Measurements from ENCODE around the gene NANOGP8. TPM values are rescaled to one million over a fixed set of nuclear protein-coding genes. Genes with fewer than 3 reads are reported as not detected.

NANOGP8 gene
- polyA plus RNA-seq, 1 donor from 2014 or later = not detected

GRCh38 chr15:35118960-35119359 lies 33.9 kb upstream of the NANOGP8 start:
- H3K36me3 ChIP-seq (ENCODE audit: insufficient read depth, low read length) = no peaks in the 10 kb centered on the region
- H3K79me2 ChIP-seq (replicated peaks; ENCODE audit: insufficient read depth, low read length) = no peaks in the 10 kb centered on the region
- H3K4me2 ChIP-seq (ENCODE audit: low read length) = no peak overlapping the region
- H3K9ac ChIP-seq (ENCODE audit: low read length) = no peak overlapping the region
- H2AFZ ChIP-seq (ENCODE audit: low read depth, low read length) = no peak overlapping the region
- no peaks in the 10 kb centered on the region for H3K27me3 ChIP-seq (ENCODE audit: insufficient read depth, low read depth, low read length)
- no peaks in the 10 kb centered on the region for H3F3A ChIP-seq (ENCODE audit: insufficient read depth, low read length, poor library complexity, severe bottlenecking)
- no peaks in the 10 kb centered on the region for H4K20me1 ChIP-seq (ENCODE audit: insufficient read depth)
- no peak for TF ChIP-seq CTCF (IDR thresholded peaks at IDR 0.05; ENCODE audit: poor library complexity, severe bottlenecking)
- no peak for TF ChIP-seq SMC3 (conservative IDR thresholded peaks at IDR 0.05; ENCODE audit: poor library complexity)
- TF ChIP-seq POLR2AphosphoS5 (IDR thresholded peaks at IDR 0.05) = no peak
- TF ChIP-seq EP300 (conservative IDR thresholded peaks at IDR 0.05; ENCODE audit: poor library complexity, severe bottlenecking) = no peak
- TF ChIP-seq REST (IDR thresholded peaks at IDR 0.05; ENCODE audit: borderline replicate concordance) = no peak
- TF ChIP-seq EZH2 (IDR thresholded peaks at IDR 0.05; ENCODE audit: borderline replicate concordance, insufficient read depth, low read length, poor library complexity, severe bottlenecking) = no peak
- no peak for TF ChIP-seq MXI1 (conservative IDR thresholded peaks at IDR 0.05; ENCODE audit: poor library complexity, severe bottlenecking)
- TF ChIP-seq TAF1 (IDR thresholded peaks at IDR 0.05; ENCODE audit: low read depth) = no peak
- TF ChIP-seq RAD21 (conservative IDR thresholded peaks at IDR 0.05) = no peak
- no peaks in the 10 kb centered on the region for H3K9me2 ChIP-seq (ENCODE audit: insufficient read depth, low read length)
- no peak overlapping the region for H3K4me3 ChIP-seq (ENCODE audit: low read length)
- no peak overlapping the region for H3K27ac ChIP-seq (ENCODE audit: low read length)
- H3K9me3 ChIP-seq (ENCODE audit: low read length) = no peaks in the 10 kb centered on the region

GRCh38 chr15:35117543-35118265 lies 32.6 kb upstream of the NANOGP8 start:
- TF ChIP-seq TAF1 (IDR thresholded peaks at IDR 0.05; ENCODE audit: low read depth) (no peak), SMC3 (conservative IDR thresholded peaks at IDR 0.05; ENCODE audit: poor library complexity) (no peak), EP300 (conservative IDR thresholded peaks at IDR 0.05; ENCODE audit: poor library complexity, severe bottlenecking) (no peak), POLR2AphosphoS5 (IDR thresholded peaks at IDR 0.05) (no peak), CTCF (IDR thresholded peaks at IDR 0.05; ENCODE audit: poor library complexity, severe bottlenecking) (no peak), MXI1 (conservative IDR thresholded peaks at IDR 0.05; ENCODE audit: poor library complexity, severe bottlenecking) (no peak), REST (IDR thresholded peaks at IDR 0.05; ENCODE audit: borderline replicate concordance) (no peak), RAD21 (conservative IDR thresholded peaks at IDR 0.05) (no peak), EZH2 (IDR thresholded peaks at IDR 0.05; ENCODE audit: borderline replicate concordance, insufficient read depth, low read length, poor library complexity, severe bottlenecking) (no peak)
- no peak overlapping the region for H3K4me2 ChIP-seq (ENCODE audit: low read length)
- H3K4me3 ChIP-seq (ENCODE audit: low read length) = no peak overlapping the region
- no peaks in the 10 kb centered on the region for H3K27me3 ChIP-seq (ENCODE audit: insufficient read depth, low read depth, low read length)
- H3F3A ChIP-seq (ENCODE audit: insufficient read depth, low read length, poor library complexity, severe bottlenecking) = no peaks in the 10 kb centered on the region
- H3K9me3 ChIP-seq (ENCODE audit: low read length) = no peaks in the 10 kb centered on the region
- no peaks in the 10 kb centered on the region for H3K79me2 ChIP-seq (replicated peaks; ENCODE audit: insufficient read depth, low read length)
- H4K20me1 ChIP-seq (ENCODE audit: insufficient read depth) = no peaks in the 10 kb centered on the region
- no peaks in the 10 kb centered on the region for H3K9me2 ChIP-seq (ENCODE audit: insufficient read depth, low read length)
- no peak overlapping the region for H2AFZ ChIP-seq (ENCODE audit: low read depth, low read length)
- no peak overlapping the region for H3K27ac ChIP-seq (ENCODE audit: low read length)
- H3K36me3 ChIP-seq (ENCODE audit: insufficient read depth, low read length) = no peaks in the 10 kb centered on the region
- no peak overlapping the region for H3K9ac ChIP-seq (ENCODE audit: low read length)
